CD4-positive, alpha-beta T cell treated with Interleukin-6 for 4 hours (primary cell): Measurements from ENCODE around the gene CCDC186.

ENCODE experiments used
- DNase-seq: peaks from one replicate; pipeline ENCODE4 v3.0.0-alpha.2; 2020; ENCODE audit warnings: mixed read lengths

The CCDC186 gene

GRCh38 chr10:114103284-114103683 lies 70.7 kb downstream of the CCDC186 start:
- DNase-seq: no peak

- no peak for DNase-seq
Measured at GRCh38 chr10:114102256-114102655, 71.7 kb downstream of the CCDC186 start.

GRCh38 chr10:114100848-114101741 lies 72.9 kb downstream of the CCDC186 start:
- DNase-seq: no peak

- DNase-seq: no peak
Measured at GRCh38 chr10:114096864-114097263, 77.1 kb downstream of the CCDC186 start.

- DNase-seq: no peak
Measured at GRCh38 chr10:114095559-114096337, 78.3 kb downstream of the CCDC186 start.

GRCh38 chr10:114094795-114095194 lies 79.2 kb downstream of the CCDC186 start:
- DNase-seq: no peak

- DNase-seq: no peak
Measured at GRCh38 chr10:114087655-114088054, 86.3 kb downstream of the CCDC186 start.

GRCh38 chr10:114087255-114087654 lies 86.7 kb downstream of the CCDC186 start:
- DNase-seq: no peak

- no peak for DNase-seq
Measured at GRCh38 chr10:114084215-114084614, 89.8 kb downstream of the CCDC186 start.

- no peak for DNase-seq
Measured at GRCh38 chr10:114083040-114083439, 91.0 kb downstream of the CCDC186 start.

- no peak for DNase-seq
Measured at GRCh38 chr10:114081911-114082583, 92.0 kb downstream of the CCDC186 start.

- DNase-seq: no peak
Measured at GRCh38 chr10:114079421-114079820, 94.6 kb downstream of the CCDC186 start.

GRCh38 chr10:114078346-114078745 lies 95.7 kb downstream of the CCDC186 start:
- DNase-seq: no peak

- no peak for DNase-seq
Measured at GRCh38 chr10:114077815-114078219, 96.2 kb downstream of the CCDC186 start.

- no peak for DNase-seq
Measured at GRCh38 chr10:114077347-114077746, 96.7 kb downstream of the CCDC186 start.

- no peak for DNase-seq
Measured at GRCh38 chr10:114075093-114075492, 98.9 kb downstream of the CCDC186 start.

GRCh38 chr10:114073395-114074186 lies 100.4 kb downstream of the CCDC186 start:
- peak; percentile 25 for DNase-seq

GRCh38 chr10:114071178-114071577 lies 102.8 kb downstream of the CCDC186 start:
- no peak for DNase-seq
